ENCODE results near the gene GPR68. TPM values are rescaled to one million over a fixed set of nuclear protein-coding genes. Genes with fewer than 3 reads are reported as not detected.

GPR68 gene
- total RNA-seq, 1 experiment from 2014 or later: 0.28 TPM

GRCh38 chr14:91237219-91237618, 7.3 kb downstream of the GPR68 start:
- no peaks in the 10 kb centered on the region for H3K4me1 ChIP-seq (ENCODE audit: control insufficient read depth, insufficient read depth, low read length)
- no peaks in the 10 kb centered on the region for H3K36me3 ChIP-seq (ENCODE audit: control insufficient read depth, insufficient read depth, low read length)
- in situ Hi-C loops (cut with HindIII; ENCODE audit: low pct_unique_long_range_greater_than_20kb, low sequenced_read_pairs): no loop called here
- intact Hi-C loops (cut with micrococcal nuclease; ENCODE audit: unreplicated experiment): no loop called here
- H3K4me3 ChIP-seq (ENCODE audit: low read depth in 2 of 2, low read length in 2 of 2): no peak overlapping the region
- no peak for ATAC-seq
- ChIA-PET CTCF (no interaction called here), POLR2A (interaction anchor here (0.6 kb wide), 1 partner anchor 60 kb away, joined by 3 read pairs; no protein-coding TSS in a partner anchor)
- no TSS peak for BruUV-seq (replicated peaks)
- no peaks in the 10 kb centered on the region for H3K9me3 ChIP-seq (ENCODE audit: control insufficient read depth, insufficient read depth, low read depth, low read length)
- H3K27ac ChIP-seq (ENCODE audit: low read length): no peak overlapping the region
- TF ChIP-seq CTCF (IDR thresholded peaks at IDR 0.05) (no peak), REST (IDR thresholded peaks at IDR 0.05; ENCODE audit: insufficient read depth in 1 of 2, low read depth in 2 of 2, low read length in 1 of 2) (no peak), POLR2AphosphoS5 (IDR thresholded peaks at IDR 0.05; ENCODE audit: low read depth, low read length) (no peak), SIN3A (IDR thresholded peaks at IDR 0.05; ENCODE audit: borderline replicate concordance, insufficient read depth, low read depth, low read length) (no peak), TCF7L2 (IDR thresholded peaks at IDR 0.05; ENCODE audit: low read depth, low read length) (no peak)
- no peak for DNase-seq (ENCODE audit: low read depth, low spot score)
- H3K27me3 ChIP-seq (ENCODE audit: control insufficient read depth, insufficient read depth, low read length): no peaks in the 10 kb centered on the region; the same call in 1 of the 2 replicates

- ChIA-PET POLR2A (no interaction called here), CTCF (interaction anchor here (0.6 kb wide), 1 partner anchor 33 kb away, joined by 4 read pairs; no protein-coding TSS in a partner anchor)
- Histone ChIP-seq H3K36me3 (ENCODE audit: control insufficient read depth, insufficient read depth, low read length) (no peaks in the 10 kb centered on the region), H3K27me3 (ENCODE audit: control insufficient read depth, insufficient read depth, low read length) (no peaks in the 10 kb centered on the region; the same call in 1 of the 2 replicates), H3K4me1 (ENCODE audit: control insufficient read depth, insufficient read depth, low read length) (no peaks in the 10 kb centered on the region), H3K9me3 (ENCODE audit: control insufficient read depth, insufficient read depth, low read depth, low read length) (no peaks in the 10 kb centered on the region), H3K4me3 (ENCODE audit: low read depth in 2 of 2, low read length in 2 of 2) (no peak overlapping the region), H3K27ac (ENCODE audit: low read length) (no peak overlapping the region)
- intact Hi-C loops (cut with micrococcal nuclease; ENCODE audit: unreplicated experiment): no loop called here
- no peak for TF ChIP-seq REST (IDR thresholded peaks at IDR 0.05; ENCODE audit: insufficient read depth in 1 of 2, low read depth in 2 of 2, low read length in 1 of 2)
- no peak for TF ChIP-seq CTCF (IDR thresholded peaks at IDR 0.05)
- no peak for TF ChIP-seq POLR2AphosphoS5 (IDR thresholded peaks at IDR 0.05; ENCODE audit: low read depth, low read length)
- TF ChIP-seq SIN3A (IDR thresholded peaks at IDR 0.05; ENCODE audit: borderline replicate concordance, insufficient read depth, low read depth, low read length): no peak
- no peak for TF ChIP-seq TCF7L2 (IDR thresholded peaks at IDR 0.05; ENCODE audit: low read depth, low read length)
- in situ Hi-C loops (cut with HindIII; ENCODE audit: low pct_unique_long_range_greater_than_20kb, low sequenced_read_pairs): no loop called here
- ATAC-seq: no peak
- BruUV-seq (replicated peaks): no TSS peak
- no peak for DNase-seq (ENCODE audit: low read depth, low spot score)
Observed at GRCh38 chr14:91235841-91236240, 8.7 kb downstream of the GPR68 start.

Data from Panc1 (cell line).